MM.1S (cell line): ENCODE measurements around the gene PIR.

Source experiments
- CTCF ChIP-seq: fragments of 300-600 bp; sonication (generic); IDR thresholded peaks from 2 replicates; pipeline ENCODE4 v1.5.1; 2016; ENCODE audit warnings: antibody characterized with exemption, low read length, mixed read lengths
- EZH2phosphoT487 ChIP-seq: fragments of 300-600 bp; sonication (generic); IDR thresholded peaks from 2 replicates; pipeline ENCODE4 v1.6.1; 2018; ENCODE audit warnings: antibody characterized with exemption, low read length

GRCh38 chrX:15416133-15416993 lies 76.8 kb downstream of the PIR start:
- no peak for TF ChIP-seq CTCF
- TF ChIP-seq EZH2phosphoT487 = no peak
